Stomach (tissue), 9 donors: ENCODE results near the gene PMEPA1. TPM values are rescaled to one million over a fixed set of nuclear protein-coding genes. Genes with fewer than 3 reads are reported as not detected.

Experiments
- DNase-seq, 2 donors: peaks; one replicate each; pipeline versions ENCODE4 v3.0.0 to v3.0.0-alpha.2; 2013 to 2019
- H3K27ac ChIP-seq, 5 donors: fragments of 200-600 bp in 4 of 5; sonication (generic) in 4 of 5; one replicate each; pipeline ENCODE4 v1.5.1; 2013 to 2019; ENCODE audit warnings: mild to moderate bottlenecking in 1 of 5, moderate library complexity in 1 of 5
- H3K27me3 ChIP-seq, 3 donors: fragments of 200-600 bp; sonication (generic); one replicate each; pipeline ENCODE4 v1.5.1; 2017 to 2019; ENCODE audit warnings: mixed run types in 1 of 3
- H3K36me3 ChIP-seq, 4 donors: fragments of 200-600 bp; sonication (generic); 1 replicate in 3 of 4; 2 replicates in 1 of 4; pipeline ENCODE4 v1.5.1; 2016 to 2019
- H3K4me1 ChIP-seq, 4 donors: fragments of 200-600 bp; sonication (generic); one replicate each; pipeline ENCODE4 v1.5.1; 2016 to 2019
- H3K4me3 ChIP-seq, 4 donors: fragments of 200-600 bp; sonication (generic) in 3 of 4; one replicate each; pipeline ENCODE4 v1.5.1; 2016 to 2019; ENCODE audit warnings: mild to moderate bottlenecking in 1 of 4
- H3K9me3 ChIP-seq, 4 donors: fragments of 200-600 bp; sonication (generic); one replicate each; pipeline ENCODE4 v1.5.1; 2016 to 2019
- CTCF ChIP-seq, 7 experiments: fragments of 450-650 bp in 4 of 7; fragments of 200-600 bp in 3 of 7; sonication (generic) in 3 of 7; IDR thresholded peaks; one replicate each; pipeline ENCODE4 v1.5.1; 2016 to 2019; ENCODE audit warnings: antibody characterized with exemption in 7 of 7, control low read depth in 2 of 7, mild to moderate bottlenecking in 1 of 7
- EP300 ChIP-seq: sonication (generic); formaldehyde crosslinking; IDR thresholded peaks from one replicate; pipeline ENCODE4 v1.6.1; 2017; ENCODE audit warnings: antibody characterized with exemption
- POLR2A ChIP-seq, 4 donors: fragments of 450-650 bp; IDR thresholded peaks; one replicate each; pipeline ENCODE4 v1.6.1; 2016; ENCODE audit warnings: antibody characterized with exemption in 4 of 4, control low read depth in 2 of 4, mild to moderate bottlenecking in 1 of 4, moderate library complexity in 1 of 4
- POLR2AphosphoS5 ChIP-seq, 3 donors: sonication (generic); formaldehyde crosslinking; IDR thresholded peaks; one replicate each; pipeline ENCODE4 v1.6.1; 2016; ENCODE audit warnings: antibody characterized with exemption in 3 of 3
- WGBS, 5 donors: extraction: QIAGEN DNeasy Blood & Tissue Kit in 3 of 5; methylation state at CpG; one replicate each; pipeline versions ENCODE4 v1.1.5 to v1.1.7; 2013 to 2018; 5-methylcytosine and 5-hydroxymethylcytosine counted together
- intact Hi-C: fragments of 100-400 bp; cut with DNase I; formaldehyde crosslinking; loops from one replicate; pipeline ENCODE4 v1.15.1; 2023; ENCODE audit warnings: low total_unique reads
- polyA plus RNA-seq, 3 donors: library from polyadenylated mRNA; stranded (reverse); fragments of 200-250 nt; gene quantifications; one replicate each; pipeline ENCODE4 v1.2.3, GENCODE V29; 2013
- total RNA-seq, 5 donors: library from RNA; depleted of rRNA; stranded (reverse); fragments of >200 nt; gene quantifications; one replicate each; pipeline versions ENCODE4 v1.1.0 to v1.2.3, GENCODE V29; 2014 to 2016
- donor health status: healthy with polysubstance abuse.
- donor health status: Bipolar disorder and iron deficiency.
- donor health status: healthy.

The PMEPA1 gene
- total and polyA plus RNA-seq, 8 donors, result 5.3 to 17.2 (median 8.0) TPM; not detected in 1

- Histone ChIP-seq H3K4me1 (peaks cover 18 to 41% (median 28%) of the 10 kb centered on the region in 4 donors), H3K9me3 (no peaks in the 10 kb centered on the region), H3K27me3 (no peaks in the 10 kb centered on the region), H3K4me3 (no peak overlapping the region), H3K27ac (no peak overlapping the region), H3K36me3 (no peaks in the 10 kb centered on the region)
- no peak for DNase-seq
- TF ChIP-seq CTCF (IDR thresholded peaks at IDR 0.05), result no peak
- no peak for TF ChIP-seq POLR2A (IDR thresholded peaks at IDR 0.05)
- no peak for TF ChIP-seq POLR2AphosphoS5 (IDR thresholded peaks at IDR 0.05)
- no peak for TF ChIP-seq EP300
- intact Hi-C loops, result no loop called here
- WGBS, 5 donors, result 86 to 93% (median 88%) methylated on average over 7 to 8 of the region's 8 CpGs
Observed at GRCh38 chr20:57699395-57699794, 10.4 kb downstream of the PMEPA1 start.

GRCh38 chr20:57698867-57699275 lies 10.9 kb downstream of the PMEPA1 start:
- DNase-seq, result no peak
- Histone ChIP-seq H3K9me3 (no peaks in the 10 kb centered on the region), H3K27me3 (no peaks in the 10 kb centered on the region), H3K4me3 (no peak overlapping the region), H3K27ac (peak overlapping the region in 2 of 5 donors; percentile 29 to 44), H3K4me1 (peaks cover 18 to 45% (median 29%) of the 10 kb centered on the region in 4 donors), H3K36me3 (no peaks in the 10 kb centered on the region)
- TF ChIP-seq POLR2AphosphoS5 (IDR thresholded peaks at IDR 0.05) (no peak), EP300 (no peak), POLR2A (IDR thresholded peaks at IDR 0.05) (no peak), CTCF (IDR thresholded peaks at IDR 0.05) (no peak)
- intact Hi-C loops, result no loop called here
- 60 to 77% (median 75%) methylated on average over 7 of the region's 7 CpGs for whole genome bisulfite sequencing, 5 donors

- peak in 1 of 2 donors; percentile 40 for DNase-seq
- WGBS, 5 donors, result 59 to 75% (median 71%) methylated on average over 17 of the region's 17 CpGs
- intact Hi-C loops, result no loop called here
- TF ChIP-seq POLR2AphosphoS5 (IDR thresholded peaks at IDR 0.05) (peak in 1 of 3 donors; percentile 59), EP300 (no peak)
- no peaks in the 10 kb centered on the region for H3K9me3 ChIP-seq
- no peaks in the 10 kb centered on the region for H3K27me3 ChIP-seq
- H3K27ac ChIP-seq, result peak overlapping the region in 2 of 5 donors; percentile 29 to 44
- peaks cover 18 to 50% (median 34%) of the 10 kb centered on the region in 4 donors for H3K4me1 ChIP-seq
- no peak overlapping the region for H3K4me3 ChIP-seq
- H3K36me3 ChIP-seq, result no peaks in the 10 kb centered on the region
Observed at GRCh38 chr20:57698116-57698866, 11.5 kb downstream of the PMEPA1 start.

- TF ChIP-seq POLR2AphosphoS5 (IDR thresholded peaks at IDR 0.05), result no peak
- Histone ChIP-seq H3K27me3 (no peaks in the 10 kb centered on the region), H3K4me1 (peaks cover 18 to 58% (median 40%) of the 10 kb centered on the region in 4 donors), H3K4me3 (no peak overlapping the region), H3K36me3 (no peaks in the 10 kb centered on the region), H3K27ac (peak overlapping the region in 1 of 5 donors; percentile 16), H3K9me3 (no peaks in the 10 kb centered on the region)
- intact Hi-C loops, result no loop called here
- WGBS, 5 donors, result 61 to 78% (median 69%) methylated on average over 7 of the region's 7 CpGs
- DNase-seq, result no peak
Observed at GRCh38 chr20:57697543-57697942, 12.3 kb downstream of the PMEPA1 start.

- Histone ChIP-seq H3K4me1 (peaks cover 18 to 66% (median 44%) of the 10 kb centered on the region in 4 donors), H3K27ac (peak overlapping the region in 1 of 5 donors; percentile 56), H3K36me3 (no peaks in the 10 kb centered on the region), H3K27me3 (no peaks in the 10 kb centered on the region), H3K4me3 (no peak overlapping the region), H3K9me3 (no peaks in the 10 kb centered on the region)
- WGBS, 5 donors, result 91 to 94% (median 94%) methylated on average over 12 of the region's 12 CpGs
- DNase-seq, result no peak
- TF ChIP-seq POLR2A (IDR thresholded peaks at IDR 0.05), result no peak
- TF ChIP-seq POLR2AphosphoS5 (IDR thresholded peaks at IDR 0.05), result no peak
- TF ChIP-seq CTCF (IDR thresholded peaks at IDR 0.05), result no peak
- TF ChIP-seq EP300, result no peak
- intact Hi-C loops, result no loop called here
Observed at GRCh38 chr20:57696401-57696961, 13.3 kb downstream of the PMEPA1 start.
